BJ (cell line): ENCODE results near the gene RTN4R. TPM values are rescaled to one million over a fixed set of nuclear protein-coding genes. Genes with fewer than 3 reads are reported as not detected.
A peak's percentile ranks its signal among the peaks of the same experiment; 100 is the strongest.

Experiments used
- CTCF ChIA-PET: fragments of 350-600 bp; formaldehyde crosslinking; extraction: SDS; loops from one replicate; lab custom pipeline; 2021; ENCODE audit warnings: antibody characterized with exemption, inconsistent platforms; lab: Yijun Ruan, JAX
- POLR2A ChIA-PET: fragments of 300-600 bp; sonication (Branson Sonifier 250); formaldehyde crosslinking; extraction: SDS; loops from one replicate; lab custom pipeline; 2021; ENCODE audit warnings: antibody characterized with exemption; lab: Charles Lee
- DNase-seq: peaks from one replicate; pipeline ENCODE4 v3.0.0-alpha.2; 2011; ENCODE audit warnings: low read depth
- H3K27me3 ChIP-seq: 2 replicates; pipeline ENCODE4 v1.6.0; 2011; ENCODE audit warnings: low read length; ENCODE audit not compliant: control insufficient read depth, insufficient read depth
- H3K36me3 ChIP-seq: 2 replicates; pipeline ENCODE4 v1.5.1; 2011; ENCODE audit warnings: low read length; ENCODE audit not compliant: control insufficient read depth, insufficient read depth
- H3K4me3 ChIP-seq: 2 replicates; pipeline ENCODE4 v1.5.1; 2011; ENCODE audit warnings: low read depth, mild to moderate bottlenecking, control low read depth, low read length
- CTCF ChIP-seq: IDR thresholded peaks from 2 replicates; pipeline ENCODE4 v1.5.1; 2011; ENCODE audit warnings: low read depth, mild to moderate bottlenecking, control low read depth, inconsistent platforms, low read length, moderate library complexity; ENCODE audit not compliant: insufficient read depth
- polyA plus RNA-seq: library from polyadenylated mRNA; depleted of rRNA; stranded (reverse); fragments of >200 nt; gene quantifications from 2 replicates; pipeline ENCODE4 v1.2.3, GENCODE V29; 2011

The RTN4R gene
- polyA plus RNA-seq, 1 experiment, result 0.77 TPM

GRCh38 chr22:20244691-20245576, 23.2 kb downstream of the RTN4R start:
- H3K4me3 ChIP-seq, result no peak overlapping the region
- peaks cover 3% of the 10 kb centered on the region; the same call in 1 of the 2 replicates for H3K27me3 ChIP-seq
- no peak for DNase-seq
- TF ChIP-seq CTCF, result no peak
- ChIA-PET POLR2A (no interaction called here), CTCF (interaction anchor here (1.2 kb wide), 1 partner anchor 39 kb away, joined by 3 read pairs; no protein-coding TSS in a partner anchor)
- no peaks in the 10 kb centered on the region for H3K36me3 ChIP-seq

GRCh38 chr22:20244250-20244648, 23.9 kb downstream of the RTN4R start:
- ChIA-PET POLR2A (no interaction called here), CTCF (interaction anchor here (1.0 kb wide), 1 partner anchor 69 kb away, joined by 3 read pairs; no protein-coding TSS in a partner anchor)
- TF ChIP-seq CTCF, result no peak
- Histone ChIP-seq H3K36me3 (no peaks in the 10 kb centered on the region), H3K4me3 (no peak overlapping the region), H3K27me3 (0 out of 2 replicates have a peak, but pooled peaks cover 1% of the 10 kb centered on the region)
- DNase-seq, result no peak

- CTCF ChIA-PET, result interaction anchor here (1.0 kb wide), 1 partner anchor 68 kb away, joined by 3 read pairs; no protein-coding TSS in a partner anchor
- H3K27me3 ChIP-seq, result 0 out of 2 replicates have a peak, but pooled peaks cover 1% of the 10 kb centered on the region
- no peak for TF ChIP-seq CTCF
- H3K4me3 ChIP-seq, result no peak overlapping the region
- POLR2A ChIA-PET, result no interaction called here
- H3K36me3 ChIP-seq, result no peaks in the 10 kb centered on the region
- peak; percentile 19 for DNase-seq
These were observed 24.4 kb downstream of the RTN4R start for GRCh38 chr22:20243537-20244249.

GRCh38 chr22:20243176-20243536, 25.0 kb downstream of the RTN4R start:
- no peak overlapping the region for H3K4me3 ChIP-seq
- CTCF ChIA-PET, result no interaction called here
- H3K27me3 ChIP-seq, result no peaks in the 10 kb centered on the region
- no peak for TF ChIP-seq CTCF
- no peak for DNase-seq
- POLR2A ChIA-PET, result no interaction called here
- no peaks in the 10 kb centered on the region for H3K36me3 ChIP-seq
